Retinal pigment epithelial cell (primary cell): ENCODE measurements around the gene SPPL3.
A peak's percentile ranks its signal among the peaks of the same experiment; 100 is the strongest.
"Not testable (repeated sequence)": the region's sequence is repeated elsewhere in the genome, so short reads cannot be mapped to it uniquely, and the experiment has no call there.

Source experiments
- DNase-seq: peaks from one replicate; pipeline ENCODE4 v3.0.0-alpha.2; 2010; ENCODE audit warnings: low read depth
- H3K4me3 ChIP-seq: 2 replicates; pipeline ENCODE4 v1.5.1; 2011; ENCODE audit warnings: mild to moderate bottlenecking, low read length, control low read depth, moderate library complexity
- CTCF ChIP-seq: conservative IDR thresholded peaks from 2 replicates; pipeline ENCODE4 v1.5.1; 2011; ENCODE audit warnings: low read depth, low read length, control low read depth, inconsistent platforms

The SPPL3 gene

GRCh38 chr12:120799243-120800045, 104.7 kb downstream of the SPPL3 start:
- DNase-seq = peak; percentile 53
- no peak for TF ChIP-seq CTCF
- no peak overlapping the region for H3K4me3 ChIP-seq

- no peak for TF ChIP-seq CTCF
- DNase-seq = no peak
- no peak overlapping the region for H3K4me3 ChIP-seq
Measured at GRCh38 chr12:120798696-120799095, 105.5 kb downstream of the SPPL3 start.

GRCh38 chr12:120797677-120798642, 106.2 kb downstream of the SPPL3 start:
- DNase-seq = no peak
- TF ChIP-seq CTCF = no peak

GRCh38 chr12:120795441-120796178, 108.5 kb downstream of the SPPL3 start:
- TF ChIP-seq CTCF = no peak
- no peak for DNase-seq
- no peak overlapping the region for H3K4me3 ChIP-seq

More at GRCh38 chr12:120797677-120798642, 106.2 kb downstream of the SPPL3 start:
- H3K4me3 ChIP-seq = no peak overlapping the region

- DNase-seq = no peak
- no peak overlapping the region for H3K4me3 ChIP-seq
- no peak for TF ChIP-seq CTCF
Measured at GRCh38 chr12:120793357-120793756, 110.8 kb downstream of the SPPL3 start.

GRCh38 chr12:120792456-120792855, 111.7 kb downstream of the SPPL3 start:
- DNase-seq, H3K4me3 ChIP-seq: not testable (repeated sequence)

- H3K4me3 ChIP-seq = no peak overlapping the region
- no peak for TF ChIP-seq CTCF
- no peak for DNase-seq
Measured at GRCh38 chr12:120791669-120792176, 112.4 kb downstream of the SPPL3 start.
